Measurements from ENCODE around the gene STOM. TPM values are rescaled to one million over a fixed set of nuclear protein-coding genes. Genes with fewer than 3 reads are reported as not detected.

Gene STOM
- total and polyA plus RNA-seq, 4 donors: 311 to 470 (median 409) TPM

DNA sequence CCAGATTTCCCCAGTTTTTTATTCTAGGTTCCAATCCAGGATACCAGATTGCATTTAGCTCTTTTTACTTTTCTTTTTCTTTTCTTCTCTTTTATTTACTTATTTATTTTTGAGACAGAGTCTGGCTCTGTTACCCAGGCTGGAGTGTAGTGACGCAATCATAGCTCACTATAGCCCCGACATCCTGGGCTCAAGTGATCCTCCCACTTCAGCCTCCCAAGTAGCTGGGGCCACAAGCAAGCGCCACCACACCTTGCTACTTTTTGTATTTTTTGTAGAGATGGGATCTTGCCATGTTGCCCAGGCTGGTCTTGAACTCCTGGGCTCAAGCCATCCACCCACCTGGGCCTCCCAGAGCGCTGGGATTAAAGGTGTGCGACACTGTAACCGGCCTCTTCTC is 53.7 kb downstream of the STOM start:
- WGBS, 2 donors: 85 to 88% methylated on average over 6 of the region's 6 CpGs
- Histone ChIP-seq H3K27ac (ENCODE audit: low read depth in 1 of 2, low read length in 1 of 2) (no peak overlapping the region), H3K36me3 (ENCODE audit: control insufficient read depth in 4 of 4, insufficient read depth in 4 of 4, low read length in 4 of 4) (peaks cover 3 to 55% (median 17%) of the 10 kb centered on the region in 4 donors), H3K4me1 (ENCODE audit: control insufficient read depth in 5 of 5, insufficient read depth in 5 of 5, low read length in 5 of 5) (peaks cover 0 to 7% (median 3%) of the 10 kb centered on the region in 5 donors), H3K4me3 (no peak overlapping the region), H3K9ac (ENCODE audit: insufficient read depth in 1 of 2, low read length in 2 of 2) (no peak overlapping the region), H3K9me3 (ENCODE audit: control insufficient read depth in 4 of 4, insufficient read depth in 3 of 4, low read length in 3 of 4) (no peaks in the 10 kb centered on the region), H3K27me3 (ENCODE audit: control insufficient read depth in 3 of 3, insufficient read depth in 3 of 3, low read length in 2 of 3) (no peaks in the 10 kb centered on the region)
- TF ChIP-seq, protein P1, sequence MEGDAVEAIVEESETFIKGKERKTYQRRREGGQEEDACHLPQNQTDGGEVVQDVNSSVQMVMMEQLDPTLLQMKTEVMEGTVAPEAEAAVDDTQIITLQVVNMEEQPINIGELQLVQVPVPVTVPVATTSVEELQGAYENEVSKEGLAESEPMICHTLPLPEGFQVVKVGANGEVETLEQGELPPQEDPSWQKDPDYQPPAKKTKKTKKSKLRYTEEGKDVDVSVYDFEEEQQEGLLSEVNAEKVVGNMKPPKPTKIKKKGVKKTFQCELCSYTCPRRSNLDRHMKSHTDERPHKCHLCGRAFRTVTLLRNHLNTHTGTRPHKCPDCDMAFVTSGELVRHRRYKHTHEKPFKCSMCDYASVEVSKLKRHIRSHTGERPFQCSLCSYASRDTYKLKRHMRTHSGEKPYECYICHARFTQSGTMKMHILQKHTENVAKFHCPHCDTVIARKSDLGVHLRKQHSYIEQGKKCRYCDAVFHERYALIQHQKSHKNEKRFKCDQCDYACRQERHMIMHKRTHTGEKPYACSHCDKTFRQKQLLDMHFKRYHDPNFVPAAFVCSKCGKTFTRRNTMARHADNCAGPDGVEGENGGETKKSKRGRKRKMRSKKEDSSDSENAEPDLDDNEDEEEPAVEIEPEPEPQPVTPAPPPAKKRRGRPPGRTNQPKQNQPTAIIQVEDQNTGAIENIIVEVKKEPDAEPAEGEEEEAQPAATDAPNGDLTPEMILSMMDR (IDR thresholded peaks at IDR 0.05; ENCODE audit: control extremely low read depth, extremely low read depth): no peak
- DNase-seq (no peak), ATAC-seq (ENCODE audit: insufficient read depth, low FRiP score) (no peak)

DNA sequence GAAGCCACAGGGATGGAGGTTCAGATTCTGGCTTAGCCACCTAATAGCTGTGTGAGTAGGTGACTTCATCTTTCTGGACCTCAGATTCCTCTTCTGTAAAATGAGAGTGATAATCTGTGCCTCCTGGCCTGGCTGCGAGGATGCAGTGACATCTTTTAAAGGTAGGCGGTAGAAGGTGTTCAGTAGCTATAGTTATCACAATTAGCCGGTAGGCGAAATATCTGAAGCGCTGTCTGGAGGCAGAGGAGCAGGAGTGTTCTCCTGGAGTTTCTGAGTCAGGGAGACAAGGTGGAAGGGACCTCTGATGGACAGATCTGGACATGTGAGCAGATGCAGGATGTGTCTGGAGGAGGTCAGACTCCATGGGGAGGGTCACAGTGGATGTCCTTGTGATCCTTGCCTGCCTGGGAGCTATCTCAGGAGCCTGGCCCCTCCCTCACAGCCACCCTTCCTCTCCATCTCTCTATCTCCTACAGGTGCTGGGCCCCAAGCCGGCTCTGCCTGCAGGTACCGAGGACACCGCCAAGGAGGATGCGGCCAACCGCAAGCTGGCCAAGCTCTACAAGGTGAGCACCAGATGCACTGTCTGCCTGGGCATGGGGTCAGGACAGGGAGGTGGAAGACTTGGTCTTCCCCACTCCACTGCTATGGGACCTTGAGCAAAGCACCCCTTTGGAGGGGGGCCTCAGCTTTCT is 56.4 kb downstream of the STOM start:
- Histone ChIP-seq H3K9ac (ENCODE audit: insufficient read depth in 1 of 2, low read length in 2 of 2) (no peak overlapping the region), H3K36me3 (ENCODE audit: control insufficient read depth in 4 of 4, insufficient read depth in 4 of 4, low read length in 4 of 4) (peaks cover 3 to 59% (median 18%) of the 10 kb centered on the region in 4 donors), H3K27ac (ENCODE audit: low read depth in 1 of 2, low read length in 1 of 2) (peak overlapping the region in 1 of 2 donors; percentile 4), H3K4me1 (ENCODE audit: control insufficient read depth in 5 of 5, insufficient read depth in 5 of 5, low read length in 5 of 5) (peaks cover 0 to 7% (median 0%) of the 10 kb centered on the region in 5 donors), H3K9me3 (ENCODE audit: control insufficient read depth in 4 of 4, insufficient read depth in 3 of 4, low read length in 3 of 4) (no peaks in the 10 kb centered on the region), H3K27me3 (ENCODE audit: control insufficient read depth in 3 of 3, insufficient read depth in 3 of 3, low read length in 2 of 3) (no peaks in the 10 kb centered on the region), H3K4me3 (no peak overlapping the region)
- no peak for DNase-seq
- no peak for ATAC-seq (ENCODE audit: insufficient read depth, low FRiP score)
- TF ChIP-seq, protein P1 (IDR thresholded peaks at IDR 0.05; ENCODE audit: control extremely low read depth, extremely low read depth): no peak
- WGBS, 2 donors: 98% methylated on average over 10 of the region's 10 CpGs

DNA sequence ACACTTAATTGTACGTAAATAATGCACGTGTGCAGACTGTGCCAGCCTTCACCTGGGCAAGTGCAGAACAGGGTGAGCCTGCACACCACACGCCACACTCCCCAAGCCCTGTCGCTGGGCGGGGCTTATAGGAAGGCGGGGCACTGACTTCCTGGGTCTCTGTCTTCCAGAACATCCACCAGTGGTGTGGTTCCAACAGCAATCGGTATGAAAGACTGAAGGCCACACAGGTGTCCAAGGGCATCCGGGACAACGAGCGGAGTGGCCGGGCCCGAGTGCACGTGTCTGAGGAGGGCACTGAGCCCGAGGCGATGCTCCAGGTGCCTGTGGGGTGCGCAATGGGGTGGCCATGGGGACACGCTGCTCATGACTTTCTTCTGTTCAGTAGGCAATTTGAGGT is 57.9 kb downstream of the STOM start:
- TF ChIP-seq, protein P1 (IDR thresholded peaks at IDR 0.05; ENCODE audit: control extremely low read depth, extremely low read depth): no peak
- H3K36me3 ChIP-seq (ENCODE audit: control insufficient read depth in 4 of 4, insufficient read depth in 4 of 4, low read length in 4 of 4): peaks cover 5 to 58% (median 18%) of the 10 kb centered on the region in 4 donors
- no peaks in the 10 kb centered on the region for H3K4me1 ChIP-seq (ENCODE audit: control insufficient read depth in 5 of 5, insufficient read depth in 5 of 5, low read length in 5 of 5)
- DNase-seq (no peak), ATAC-seq (ENCODE audit: insufficient read depth, low FRiP score) (no peak)
- no peaks in the 10 kb centered on the region for H3K9me3 ChIP-seq (ENCODE audit: control insufficient read depth in 4 of 4, insufficient read depth in 3 of 4, low read length in 3 of 4)
- H3K27me3 ChIP-seq (ENCODE audit: control insufficient read depth in 3 of 3, insufficient read depth in 3 of 3, low read length in 2 of 3): no peaks in the 10 kb centered on the region
- 95% methylated on average over 17 of the region's 17 CpGs for WGBS, 2 donors
- no peak overlapping the region for H3K27ac ChIP-seq (ENCODE audit: low read depth in 1 of 2, low read length in 1 of 2)
- H3K9ac ChIP-seq (ENCODE audit: insufficient read depth in 1 of 2, low read length in 2 of 2): no peak overlapping the region
- H3K4me3 ChIP-seq: no peak overlapping the region
